SK-N-SH (cell line): ENCODE results near the gene CDPF1. TPM values are rescaled to one million over a fixed set of nuclear protein-coding genes. Genes with fewer than 3 reads are reported as not detected.

Experiments
- CTCF ChIA-PET: fragments of 300-600, 350-600 bp; formaldehyde crosslinking; extraction: SDS; loops from one replicate; lab custom pipeline; 2021; lab: Yijun Ruan, JAX
- POLR2A ChIA-PET: fragments of 350-600 bp; sonication (Branson Sonifier 250); formaldehyde crosslinking; extraction: SDS; loops from one replicate; lab custom pipeline; 2020; ENCODE audit warnings: antibody characterized with exemption, inconsistent platforms; lab: Yijun Ruan, JAX
- DNase-seq: peaks from one replicate; pipeline ENCODE4 v3.0.0; 2012
- H2AFZ ChIP-seq: fragments of 200-600 bp; sonication (generic); 2 replicates; pipeline ENCODE4 v1.8.1; 2016; ENCODE audit warnings: antibody characterized with exemption, mild to moderate bottlenecking, low read depth
- H3F3A ChIP-seq: fragments of 200-600 bp; sonication (generic); replicated peaks from 2 replicates; pipeline ENCODE3; 2016; ENCODE audit warnings: antibody characterized with exemption, mild to moderate bottlenecking; ENCODE audit not compliant: insufficient read depth
- H3K27ac ChIP-seq, 2 experiments: fragments of 200-500 bp in 1 of 2; fragments of 200-600 bp in 1 of 2; sonication (Bioruptor generic) in 1 of 2; sonication (generic), shearing (Covaris generic) in 1 of 2; 2 replicates each; pipeline versions ENCODE4 v1.5.1 to v1.6.1; 2014 to 2016; ENCODE audit warnings: low read depth in 2 of 2, inconsistent platforms in 1 of 2, low read length in 1 of 2, mild to moderate bottlenecking in 1 of 2, mixed read lengths in 1 of 2
- H3K27me3 ChIP-seq: fragments of 200-600 bp; sonication (generic), shearing (Covaris generic); 2 replicates; pipeline ENCODE4 v1.6.1; 2016; ENCODE audit warnings: mixed run types; ENCODE audit not compliant: insufficient read depth
- H3K36me3 ChIP-seq, 2 experiments: fragments of 200-500 bp in 1 of 2; fragments of 200-600 bp in 1 of 2; sonication (Bioruptor generic) in 1 of 2; sonication (generic) in 1 of 2; replicated peaks in 1 of 2; 2 replicates each; pipeline versions ENCODE3 to v1.5.1; 2014 to 2016; ENCODE audit warnings: low read length in 1 of 2, mild to moderate bottlenecking in 1 of 2; ENCODE audit not compliant: insufficient read depth in 2 of 2, control insufficient read depth in 1 of 2
- H3K4me1 ChIP-seq, 2 experiments: fragments of 200-500 bp in 1 of 2; fragments of 200-600 bp in 1 of 2; sonication (Bioruptor generic) in 1 of 2; sonication (generic), shearing (Covaris generic) in 1 of 2; 2 replicates each; pipeline versions ENCODE4 v1.5.1 to v1.6.1; 2014 to 2016; ENCODE audit warnings: low read depth in 1 of 2, low read length in 1 of 2, mixed run types in 1 of 2; ENCODE audit not compliant: insufficient read depth in 2 of 2, control insufficient read depth in 1 of 2
- H3K4me2 ChIP-seq: fragments of 200-600 bp; sonication (generic), shearing (Covaris generic); 2 replicates; pipeline ENCODE4 v1.6.1; 2017; ENCODE audit warnings: mixed run types
- H3K4me3 ChIP-seq, 2 experiments: fragments of 200-500 bp in 1 of 2; fragments of 200-600 bp in 1 of 2; sonication (Bioruptor generic) in 1 of 2; sonication (generic), shearing (Covaris generic) in 1 of 2; 2 replicates each; pipeline versions ENCODE4 v1.5.1 to v1.8.1; 2014 to 2016; ENCODE audit warnings: low read depth in 2 of 2, inconsistent platforms in 1 of 2, low read length in 1 of 2, mild to moderate bottlenecking in 1 of 2, mixed read lengths in 1 of 2, moderate library complexity in 1 of 2
- H3K79me2 ChIP-seq: fragments of 200-600 bp; sonication (generic); 2 replicates; pipeline ENCODE4 v1.8.1; 2017; ENCODE audit warnings: mild to moderate bottlenecking; ENCODE audit not compliant: insufficient read depth
- H3K9ac ChIP-seq: fragments of 200-600 bp; sonication (generic); 2 replicates; pipeline ENCODE4 v1.6.1; 2017; ENCODE audit warnings: mixed run types
- H3K9me2 ChIP-seq: fragments of 200-600 bp; sonication (generic); 2 replicates; pipeline ENCODE4 v1.6.1; 2017; ENCODE audit warnings: mixed run types
- H3K9me3 ChIP-seq: fragments of 200-600 bp; sonication (generic); 2 replicates; pipeline ENCODE4 v1.6.1; 2017; ENCODE audit warnings: mixed run types, mild to moderate bottlenecking, moderate library complexity
- H4K20me1 ChIP-seq: fragments of 200-600 bp; sonication (generic); 2 replicates; pipeline ENCODE4 v1.6.1; 2017; ENCODE audit warnings: mild to moderate bottlenecking, mixed run types; ENCODE audit not compliant: insufficient read depth
- CTCF ChIP-seq: fragments of 200-600 bp; sonication (generic); IDR thresholded peaks from 2 replicates; pipeline ENCODE4 v1.6.1; 2017; ENCODE audit warnings: antibody characterized with exemption, mild to moderate bottlenecking, moderate library complexity
- EP300 ChIP-seq, 2 experiments: IDR thresholded peaks; 2 replicates each; pipeline versions ENCODE4 v1.4.0 to v1.6.1; 2012; ENCODE audit warnings: borderline replicate concordance in 1 of 2, low read depth in 1 of 2, low read length in 1 of 2
- FOSL2 ChIP-seq: IDR thresholded peaks from 2 replicates; pipeline ENCODE4 v1.4.0; 2012; ENCODE audit warnings: low read depth, mild to moderate bottlenecking, moderate library complexity, borderline replicate concordance
- FOXM1 ChIP-seq: IDR thresholded peaks from 2 replicates; pipeline ENCODE4 v1.4.0; 2012; ENCODE audit warnings: low read depth, mild to moderate bottlenecking
- REST ChIP-seq: IDR thresholded peaks from 2 replicates; pipeline ENCODE4 v1.6.1; 2012; ENCODE audit warnings: mild to moderate bottlenecking, low read depth, low read length, moderate library complexity
- SIN3A ChIP-seq: IDR thresholded peaks from 2 replicates; pipeline ENCODE4 v1.6.1; 2012; ENCODE audit warnings: low read depth, mild to moderate bottlenecking, low read length, moderate library complexity, borderline replicate concordance
- TCF12 ChIP-seq: IDR thresholded peaks from 2 replicates; pipeline ENCODE4 v1.4.0; 2012
- USF2 ChIP-seq: fragments of 150-350 bp; IDR thresholded peaks from 2 replicates; pipeline ENCODE4 v1.6.1; 2017; ENCODE audit warnings: antibody characterized with exemption, low read length, low read depth, borderline replicate concordance
- WGBS: methylation state at CpG from one replicate; pipeline ENCODE4 v1.1.6; 2017; ENCODE audit warnings: low lambda C conversion rate; 5-methylcytosine and 5-hydroxymethylcytosine counted together
- polyA plus RNA-seq, 3 experiments: library from polyadenylated mRNA; depleted of rRNA; stranded (reverse); fragments of >200 nt; gene quantifications; 2 replicates each; pipeline ENCODE4 v1.2.3, GENCODE V29; 2012

CDPF1 gene
- polyA plus RNA-seq, 1 of the 3 experiments (the other 2 are of a cell fraction) = 25.3 TPM

- Histone ChIP-seq H3K9me3 (no peaks in the 10 kb centered on the region), H3K79me2 (no peaks in the 10 kb centered on the region), H2AFZ (no peak overlapping the region), H4K20me1 (no peaks in the 10 kb centered on the region), H3F3A (no peaks in the 10 kb centered on the region), H3K4me2 (no peak overlapping the region), H3K27me3 (no peaks in the 10 kb centered on the region), H3K4me3 (no peak overlapping the region), H3K9me2 (no peaks in the 10 kb centered on the region), H3K36me3 (peaks cover 0 to 21% of the 10 kb centered on the region in 2 experiments), H3K27ac (peak overlapping the region in 1 of 2 experiments; percentile 85; a peak in 2 of 4 replicates), H3K9ac (no peak overlapping the region), H3K4me1 (peaks cover 5 to 54% of the 10 kb centered on the region in 2 experiments; a peak in 3 of 4 replicates)
- CTCF ChIA-PET = interaction anchor here (1.5 to 3.9 kb wide), 2 partner anchors 11 to 116 kb away, joined by 3 to 15 read pairs; no protein-coding TSS in a partner anchor
- WGBS = 90% methylated on average over 15 of the region's 16 CpGs
- POLR2A ChIA-PET = no interaction called here
- peak; percentile 55 for DNase-seq
- TF ChIP-seq EP300 (IDR thresholded peaks at IDR 0.05; ENCODE audit: borderline replicate concordance in 1 of 2, low read depth in 1 of 2, low read length in 1 of 2) = no peak
- no peak for TF ChIP-seq CTCF
- TF ChIP-seq TCF12 = no peak
- TF ChIP-seq SIN3A = no peak
- no peak for TF ChIP-seq FOXM1
- TF ChIP-seq REST = no peak
- TF ChIP-seq USF2 = no peak
Observed at GRCh38 chr22:46238541-46238940, 11.6 kb downstream of the CDPF1 start.

GRCh38 chr22:46237453-46238124 is 12.5 kb downstream of the CDPF1 start:
- no peak for TF ChIP-seq FOSL2
- 92% methylated on average over 12 of the region's 12 CpGs for WGBS
- POLR2A ChIA-PET = no interaction called here

More at GRCh38 chr22:46237453-46238124, 12.5 kb downstream of the CDPF1 start:
- Histone ChIP-seq H3K4me1 (peaks cover 10 to 52% of the 10 kb centered on the region in 2 experiments; a peak in 3 of 4 replicates), H2AFZ (no peak overlapping the region), H3K4me2 (no peak overlapping the region), H3K4me3 (no peak overlapping the region), H3K9me2 (no peaks in the 10 kb centered on the region), H3K27ac (peak overlapping the region in 1 of 2 experiments; percentile 85; a peak in 2 of 4 replicates), H3K9ac (no peak overlapping the region), H4K20me1 (no peaks in the 10 kb centered on the region), H3K79me2 (no peaks in the 10 kb centered on the region), H3K9me3 (no peaks in the 10 kb centered on the region), H3F3A (no peaks in the 10 kb centered on the region), H3K27me3 (no peaks in the 10 kb centered on the region), H3K36me3 (peaks cover 0 to 16% of the 10 kb centered on the region in 2 experiments)
- CTCF ChIA-PET = interaction anchor here (0.6 to 1.5 kb wide), 3 partner anchors 10 to 115 kb away, joined by 3 read pairs; no protein-coding TSS in a partner anchor
- no peak for DNase-seq
